K562 (cell line): ENCODE measurements around the gene NOL4L. TPM values are rescaled to one million over a fixed set of nuclear protein-coding genes. Genes with fewer than 3 reads are reported as not detected.

Experiments used
- ATAC-seq: fragments of 200-7000 bp; cut with Tn5 transposase; 3 replicates; pipeline ENCODE4 v1.9.1; 2020; ENCODE audit warnings: moderate library complexity
- BruUV-seq: library from RNA; stranded (reverse); fragments of 400-500 nt; replicated peaks from 2 replicates; lab custom pipeline; 2021; lab: Mats Ljungman, UMichigan
- CTCF ChIA-PET: fragments of 300-600 bp; formaldehyde crosslinking; extraction: SDS; loops from one replicate; lab custom pipeline; 2021; ENCODE audit warnings: low intra/inter-chr PET ratio; lab: Yijun Ruan, JAX
- POLR2A ChIA-PET: fragments of 300-600, 350-650 bp; sonication (Branson Sonifier 250); formaldehyde crosslinking; extraction: SDS; loops from one replicate; lab custom pipeline; 2021; ENCODE audit warnings: antibody characterized with exemption, inconsistent platforms; lab: Yijun Ruan, JAX
- DNase-seq, 4 experiments: peaks; one replicate each; pipeline versions ENCODE4 v3.0.0 to v3.0.0-alpha.2; 2011 to 2018; ENCODE audit warnings: low spot score in 3 of 4, mixed read lengths in 3 of 4; ENCODE audit errors: extremely low read depth in 1 of 4
- FAIRE-seq: peaks from 2 replicates; lab custom pipeline; 2011; peaks lifted over from hg19 to GRCh38; lab: Jason Lieb, UNC
- H2AFZ ChIP-seq: 2 replicates; pipeline ENCODE4 v1.6.0; 2011; ENCODE audit warnings: low read depth, low read length, control low read depth, inconsistent platforms
- H3K27ac ChIP-seq: fragments of 200-600 bp; 3 replicates; pipeline ENCODE4 v1.8.0; 2011; ENCODE audit warnings: low read depth, mild to moderate bottlenecking, control low read depth, inconsistent platforms, low read length, moderate library complexity, mixed read lengths; ENCODE audit errors: extremely low read depth
- H3K27me3 ChIP-seq, 2 experiments: fragments of 300-600 bp in 1 of 2; 2 replicates in 1 of 2; 3 replicates in 1 of 2; pipeline versions ENCODE4 v1.6.0 to v1.8.0; 2011; ENCODE audit warnings: inconsistent platforms in 2 of 2, low read length in 2 of 2, mild to moderate bottlenecking in 1 of 2, mixed read lengths in 1 of 2, moderate library complexity in 1 of 2; ENCODE audit not compliant: control insufficient read depth in 2 of 2, insufficient read depth in 2 of 2
- H3K36me3 ChIP-seq: fragments of 300-600 bp; 3 replicates; pipeline ENCODE4 v1.8.0; 2011; ENCODE audit warnings: mild to moderate bottlenecking, low read length, inconsistent platforms; ENCODE audit not compliant: control insufficient read depth, insufficient read depth
- H3K4me1 ChIP-seq, 2 experiments: fragments of 200-600 bp in 1 of 2; replicated peaks in 1 of 2; 2 replicates in 1 of 2; 3 replicates in 1 of 2; pipeline versions ENCODE4 v1.5.1 to v1.8.0; 2011; ENCODE audit warnings: inconsistent platforms in 2 of 2, low read length in 2 of 2, mild to moderate bottlenecking in 1 of 2, mixed read lengths in 1 of 2, moderate library complexity in 1 of 2; ENCODE audit not compliant: control insufficient read depth in 2 of 2, insufficient read depth in 2 of 2
- H3K4me2 ChIP-seq: 2 replicates; pipeline ENCODE4 v1.6.1; 2011; ENCODE audit warnings: low read length, control low read depth, inconsistent platforms, mixed read lengths; ENCODE audit not compliant: insufficient read depth
- H3K4me3 ChIP-seq: fragments of 200-600 bp; sonication (generic), shearing (Covaris generic); 2 replicates; pipeline ENCODE4 v1.5.1; 2016; ENCODE audit warnings: control low read depth, inconsistent platforms
- H3K79me2 ChIP-seq: fragments of 200-600 bp; 3 replicates; pipeline ENCODE4 v1.8.0; 2011; ENCODE audit warnings: low read length, inconsistent platforms; ENCODE audit not compliant: control insufficient read depth, insufficient read depth
- H3K9ac ChIP-seq, 2 experiments: 2 replicates each; pipeline versions ENCODE4 v1.6.0 to v1.6.1; 2011; ENCODE audit warnings: low read depth in 2 of 2, low read length in 2 of 2, control low read depth in 1 of 2, inconsistent platforms in 1 of 2, mild to moderate bottlenecking in 1 of 2, mixed read lengths in 1 of 2; ENCODE audit not compliant: insufficient read depth in 1 of 2
- H3K9me1 ChIP-seq: one replicate; pipeline ENCODE4 v1.6.0; 2011; ENCODE audit warnings: inconsistent platforms, mild to moderate bottlenecking, low read length, moderate library complexity; ENCODE audit not compliant: control insufficient read depth, insufficient read depth
- H3K9me3 ChIP-seq: replicated peaks from 2 replicates; pipeline ENCODE4 v1.5.1; 2011; ENCODE audit warnings: low read depth, low read length, inconsistent platforms; ENCODE audit not compliant: control insufficient read depth, insufficient read depth
- H4K20me1 ChIP-seq: replicated peaks from 2 replicates; pipeline ENCODE4 v1.6.1; 2011; ENCODE audit warnings: low read length, inconsistent platforms, mixed read lengths; ENCODE audit not compliant: control insufficient read depth, insufficient read depth
- E2F4 ChIP-seq: sonication (generic); formaldehyde crosslinking; IDR thresholded peaks from 2 replicates; pipeline ENCODE4 v1.8.0; 2022; ENCODE audit warnings: mild to moderate bottlenecking, low read depth, missing genetic modification reagents
- HNRNPH1 ChIP-seq: fragments of 200-400 bp; formaldehyde crosslinking; optimal IDR thresholded peaks from 2 replicates; pipeline ENCODE3; 2017; ENCODE audit warnings: low read depth, mild to moderate bottlenecking, low read length, moderate library complexity
- POLR2G ChIP-seq: fragments of 200-400 bp; formaldehyde crosslinking; IDR thresholded peaks from 2 replicates; pipeline ENCODE4 v1.6.1; 2017; ENCODE audit warnings: low read depth, mild to moderate bottlenecking, antibody characterized with exemption, low read length, moderate library complexity
- RBM25 ChIP-seq: fragments of 200-400 bp; formaldehyde crosslinking; IDR thresholded peaks from 2 replicates; pipeline ENCODE4 v1.6.1; 2018; ENCODE audit warnings: low read length, low read depth, moderate library complexity; ENCODE audit not compliant: severe bottlenecking
- whole genome bisulfite sequencing: fragments of 100-300 bp; shearing (Covaris generic); methylation state at CpG from one replicate; pipeline ENCODE4 v1.1.6; 2016; ENCODE audit warnings: low coverage, mixed read lengths; ENCODE audit not compliant: insufficient coverage; ENCODE audit errors: missing lambda C conversion rate; 5-methylcytosine and 5-hydroxymethylcytosine counted together
- in situ Hi-C: fragments of 300-500 bp; cut with MboI; formaldehyde crosslinking; loops from 4 replicates; pipeline ENCODE4 v1.15.0; 2018; ENCODE audit warnings: inconsistent platforms, mixed read lengths
- intact Hi-C: fragments of 100-400 bp; cut with micrococcal nuclease; formaldehyde crosslinking; loops from 2 replicates; pipeline ENCODE4 v1.14.2; 2022
- polyA plus RNA-seq, 8 experiments: library from polyadenylated mRNA; depleted of rRNA in 4 of 8; stranded (reverse) in 5 of 8; unstranded in 3 of 8; fragments of >200 nt; fragmentation: Nextera tagmentation in 2 of 8; fragmentation: Illumina TruSeq in 1 of 8; extraction: Ambion mirVana in 2 of 8; extraction: Trizol in 1 of 8; gene quantifications; 2 replicates each; pipeline versions ENCODE4 v1.2.1 to v1.2.3, GENCODE V29; 2011 to 2014; ENCODE audit warnings: inconsistent platforms in 1 of 8, missing spikeins in 1 of 8
- total RNA-seq, 7 experiments: library from RNA; depleted of rRNA in 6 of 7; stranded (reverse); fragments of >200 nt in 6 of 7; fragmentation: Illumina TruSeq in 2 of 7; extraction: Trizol in 2 of 7; gene quantifications; 2 replicates each; pipeline versions ENCODE4 v1.2.1 to v1.2.3, GENCODE V29; 2011 to 2021; ENCODE audit warnings: low replicate concordance in 1 of 7

Gene NOL4L
- total and polyA plus RNA-seq, 9 of the 15 experiments (the other 6 are each of a cell fraction or from before 2014, with no cell fraction given) = 5.1 to 36.2 (median 13.6) TPM

- Histone ChIP-seq H3K4me1 (peaks cover 17 to 49% of the 10 kb centered on the region in 2 experiments; a peak in 4 of 5 replicates), H3K27me3 (no peaks in the 10 kb centered on the region)
- POLR2A ChIA-PET = interaction anchor here (1.0 to 1.2 kb wide), 2 partner anchors 8 to 13 kb away, joined by 3 read pairs; no protein-coding TSS in a partner anchor
- TF ChIP-seq RBM25 = peak; percentile 44
- TF ChIP-seq E2F4 (CRISPR knock-in tag) = no peak
- no peak for TF ChIP-seq HNRNPH1
- TF ChIP-seq POLR2G = 0 out of 2 replicates have a peak, but pooled peaks have one; percentile 7
- TF ChIP-seq, all 486 proteins: peak for 2
- Histone ChIP-seq H3K27ac (no peak overlapping the region), H4K20me1 (peaks cover 13% of the 10 kb centered on the region; the same call in 1 of the 2 replicates), H2AFZ (no peak overlapping the region), H3K9me3 (no peaks in the 10 kb centered on the region), H3K4me2 (no peak overlapping the region), H3K9ac (0 out of 4 replicates have a peak overlapping the region, but pooled peaks of 1 of the 2 experiments have one; percentile 43), H3K4me3 (no peak overlapping the region), H3K79me2 (peaks cover 6% of the 10 kb centered on the region; the same call in 2 of the 3 replicates), H3K9me1 (peaks cover 2% of the 10 kb centered on the region), H3K36me3 (peaks cover 16% of the 10 kb centered on the region; the same call in 2 of the 3 replicates)
- WGBS = 82% methylated on average over 16 of the region's 18 CpGs
- ATAC-seq (no peak), DNase-seq (no peak), FAIRE-seq (no peak)
- CTCF ChIA-PET = no interaction called here
- BruUV-seq = no TSS peak
- in situ Hi-C loops = no loop called here
- intact Hi-C loops = no loop called here
Measured at GRCh38 chr20:32603046-32603726, 18.1 kb upstream of the NOL4L start.
